OCI-LY1 (cell line): ENCODE data around the gene OR4Q3.
"Not testable (repeated sequence)": the region's sequence is repeated elsewhere in the genome, so short reads cannot be mapped to it uniquely, and the experiment has no call there.

Source experiments
- H2AFZ ChIP-seq: fragments of 200-600 bp; sonication (generic), shearing (Covaris generic); 2 replicates; pipeline ENCODE4 v1.6.0; 2014; ENCODE audit warnings: antibody characterized with exemption, mild to moderate bottlenecking, low read length
- H3F3A ChIP-seq: fragments of 200-600 bp; sonication (generic), shearing (Covaris generic); 2 replicates; pipeline ENCODE4 v1.6.0; 2014; ENCODE audit warnings: mild to moderate bottlenecking, antibody characterized with exemption, low read length, moderate library complexity; ENCODE audit not compliant: insufficient read depth
- H3K27ac ChIP-seq: fragments of 200-600 bp; sonication (generic); 2 replicates; pipeline ENCODE4 v1.5.1; 2014; ENCODE audit warnings: low read length, mixed run types, mild to moderate bottlenecking, low read depth; ENCODE audit not compliant: poor library complexity, severe bottlenecking
- H3K27me3 ChIP-seq: fragments of 200-600 bp; sonication (generic); 2 replicates; pipeline ENCODE4 v1.6.0; 2014; ENCODE audit warnings: antibody characterized with exemption, mild to moderate bottlenecking, low read length, moderate library complexity; ENCODE audit not compliant: insufficient read depth
- H3K36me3 ChIP-seq: fragments of 200-600 bp; sonication (generic); 2 replicates; pipeline ENCODE4 v1.6.1; 2014; ENCODE audit warnings: mild to moderate bottlenecking, antibody characterized with exemption, low read length, moderate library complexity, mixed read lengths; ENCODE audit not compliant: insufficient read depth
- H3K4me1 ChIP-seq: fragments of 200-600 bp; sonication (generic); 2 replicates; pipeline ENCODE4 v1.5.1; 2014; ENCODE audit warnings: mild to moderate bottlenecking, low read length, moderate library complexity; ENCODE audit not compliant: insufficient read depth, severe bottlenecking
- H3K4me2 ChIP-seq: fragments of 200-600 bp; sonication (generic), shearing (Covaris generic); 2 replicates; pipeline ENCODE4 v1.6.1; 2014; ENCODE audit warnings: low read length
- H3K4me3 ChIP-seq: fragments of 200-600 bp; sonication (generic); 2 replicates; pipeline ENCODE4 v1.5.1; 2014; ENCODE audit warnings: low read length, low read depth, mild to moderate bottlenecking, mixed read lengths; ENCODE audit not compliant: poor library complexity, severe bottlenecking
- H3K79me2 ChIP-seq: fragments of 200-600 bp; shearing (Covaris generic); 2 replicates; pipeline ENCODE4 v1.6.1; 2016; ENCODE audit warnings: mixed run types, low read length, mixed read lengths; ENCODE audit not compliant: insufficient read depth
- H3K9ac ChIP-seq: fragments of 200-600 bp; sonication (generic), shearing (Covaris generic); 2 replicates; pipeline ENCODE4 v1.6.1; 2014; ENCODE audit warnings: mild to moderate bottlenecking, low read length, mixed read lengths
- H3K9me2 ChIP-seq: fragments of 200-600 bp; sonication (generic), shearing (Covaris generic); 2 replicates; pipeline ENCODE4 v1.6.1; 2014; ENCODE audit warnings: low read depth, mild to moderate bottlenecking, low read length, mixed read lengths
- H3K9me3 ChIP-seq: fragments of 200-600 bp; shearing (Covaris generic); 2 replicates; pipeline ENCODE4 v1.6.1; 2014; ENCODE audit warnings: low read length, mixed read lengths
- H4K20me1 ChIP-seq: fragments of 200-600 bp; sonication (generic), shearing (Covaris generic); 2 replicates; pipeline ENCODE4 v1.6.0; 2016; ENCODE audit warnings: mild to moderate bottlenecking, low read length; ENCODE audit not compliant: insufficient read depth
- EZH2 ChIP-seq: fragments of 200-600 bp; sonication (generic), shearing (Covaris generic); IDR thresholded peaks from 2 replicates; pipeline ENCODE4 v1.8.0; 2017; ENCODE audit warnings: borderline replicate concordance, mixed run types, mild to moderate bottlenecking, antibody characterized with exemption, low read length, moderate library complexity, mixed read lengths
- TF ChIP-seq, protein P1 (sequence below): fragments of 200-600 bp; sonication (generic), shearing (Covaris generic); IDR thresholded peaks from 2 replicates; pipeline ENCODE4 v1.5.1; 2017; ENCODE audit warnings: mild to moderate bottlenecking, antibody characterized with exemption, low read length, moderate library complexity, mixed read lengths

Gene OR4Q3

DNA sequence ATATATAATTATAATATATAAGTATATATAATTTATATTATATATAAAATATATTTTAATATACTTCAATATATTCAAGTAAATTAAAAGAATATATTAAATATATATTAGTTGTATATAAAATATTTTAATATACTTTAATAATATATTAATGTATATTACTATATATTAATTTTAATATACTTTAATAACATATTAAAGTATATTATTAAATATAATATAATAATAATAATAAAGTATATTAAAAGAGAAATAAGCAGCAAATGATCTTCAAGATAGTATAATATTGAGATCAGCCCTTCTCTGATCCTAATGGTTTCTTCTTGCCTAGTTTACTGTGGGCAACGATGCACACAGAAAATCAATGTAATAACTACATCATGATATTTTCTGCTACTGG, 32.2 kb downstream of the OR4Q3 start:
- Histone ChIP-seq H3K4me3 (no peak overlapping the region), H3K79me2 (no peaks in the 10 kb centered on the region), H3K9ac (no peak overlapping the region), H3K27ac (no peak overlapping the region), H4K20me1 (no peaks in the 10 kb centered on the region), H3K9me2 (no peaks in the 10 kb centered on the region), H2AFZ (no peak overlapping the region), H3K9me3 (0 out of 2 replicates have a peak, but pooled peaks cover 3% of the 10 kb centered on the region), H3F3A (no peaks in the 10 kb centered on the region), H3K4me1 (no peaks in the 10 kb centered on the region), H3K36me3 (no peaks in the 10 kb centered on the region), H3K27me3 (no peaks in the 10 kb centered on the region), H3K4me2 (no peak overlapping the region)
- no peak for TF ChIP-seq EZH2
- TF ChIP-seq, protein P1, sequence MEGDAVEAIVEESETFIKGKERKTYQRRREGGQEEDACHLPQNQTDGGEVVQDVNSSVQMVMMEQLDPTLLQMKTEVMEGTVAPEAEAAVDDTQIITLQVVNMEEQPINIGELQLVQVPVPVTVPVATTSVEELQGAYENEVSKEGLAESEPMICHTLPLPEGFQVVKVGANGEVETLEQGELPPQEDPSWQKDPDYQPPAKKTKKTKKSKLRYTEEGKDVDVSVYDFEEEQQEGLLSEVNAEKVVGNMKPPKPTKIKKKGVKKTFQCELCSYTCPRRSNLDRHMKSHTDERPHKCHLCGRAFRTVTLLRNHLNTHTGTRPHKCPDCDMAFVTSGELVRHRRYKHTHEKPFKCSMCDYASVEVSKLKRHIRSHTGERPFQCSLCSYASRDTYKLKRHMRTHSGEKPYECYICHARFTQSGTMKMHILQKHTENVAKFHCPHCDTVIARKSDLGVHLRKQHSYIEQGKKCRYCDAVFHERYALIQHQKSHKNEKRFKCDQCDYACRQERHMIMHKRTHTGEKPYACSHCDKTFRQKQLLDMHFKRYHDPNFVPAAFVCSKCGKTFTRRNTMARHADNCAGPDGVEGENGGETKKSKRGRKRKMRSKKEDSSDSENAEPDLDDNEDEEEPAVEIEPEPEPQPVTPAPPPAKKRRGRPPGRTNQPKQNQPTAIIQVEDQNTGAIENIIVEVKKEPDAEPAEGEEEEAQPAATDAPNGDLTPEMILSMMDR = no peak

DNA sequence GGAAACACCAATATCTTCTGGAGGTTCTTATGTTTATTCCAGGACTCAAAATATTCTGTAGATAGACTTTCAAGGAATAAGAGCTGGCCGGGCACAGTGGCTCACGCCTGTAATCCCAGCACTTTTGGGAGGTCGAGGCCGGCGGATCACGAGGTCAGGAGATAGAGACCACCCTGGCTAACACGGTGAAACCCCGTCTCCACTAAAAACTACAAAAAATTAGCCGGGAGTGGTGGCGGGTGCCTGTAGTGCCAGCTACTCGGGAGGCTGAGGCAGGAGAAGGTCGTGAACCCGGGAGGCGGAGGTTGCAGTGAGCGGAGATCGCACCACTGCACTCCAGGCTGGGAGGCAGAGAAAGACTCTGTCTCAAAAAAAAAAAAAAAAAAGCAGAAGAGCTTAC, 42.5 kb downstream of the OR4Q3 start:
- not testable (repeated sequence) for H3K36me3 ChIP-seq, H3K9me3 ChIP-seq, H3K27me3 ChIP-seq, H3K4me1 ChIP-seq, H3F3A ChIP-seq, H3K9ac ChIP-seq, H3K4me3 ChIP-seq, H3K79me2 ChIP-seq, H3K9me2 ChIP-seq, H4K20me1 ChIP-seq, H3K4me2 ChIP-seq, H3K27ac ChIP-seq, H2AFZ ChIP-seq

DNA sequence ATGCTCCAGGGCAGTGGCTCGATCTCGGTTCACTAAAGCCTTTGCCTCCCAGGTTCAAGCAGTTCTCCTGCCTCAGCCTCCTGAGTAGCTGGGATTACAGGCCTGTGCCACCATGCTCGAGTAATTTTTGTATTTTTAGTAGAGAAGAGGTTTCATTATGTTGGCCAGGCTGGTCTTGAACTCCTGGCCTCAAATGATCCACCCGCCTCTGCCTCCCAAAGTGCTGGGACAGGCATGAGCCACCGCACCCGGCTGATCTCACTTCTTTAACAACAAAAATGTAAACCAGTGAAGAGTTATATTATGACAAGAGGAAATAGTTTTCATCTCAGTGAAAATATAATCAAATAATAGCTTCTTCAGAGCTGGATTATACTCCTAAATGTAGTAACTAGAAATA, 43.9 kb downstream of the OR4Q3 start:
- not testable (repeated sequence) for H3K9me3 ChIP-seq

DNA sequence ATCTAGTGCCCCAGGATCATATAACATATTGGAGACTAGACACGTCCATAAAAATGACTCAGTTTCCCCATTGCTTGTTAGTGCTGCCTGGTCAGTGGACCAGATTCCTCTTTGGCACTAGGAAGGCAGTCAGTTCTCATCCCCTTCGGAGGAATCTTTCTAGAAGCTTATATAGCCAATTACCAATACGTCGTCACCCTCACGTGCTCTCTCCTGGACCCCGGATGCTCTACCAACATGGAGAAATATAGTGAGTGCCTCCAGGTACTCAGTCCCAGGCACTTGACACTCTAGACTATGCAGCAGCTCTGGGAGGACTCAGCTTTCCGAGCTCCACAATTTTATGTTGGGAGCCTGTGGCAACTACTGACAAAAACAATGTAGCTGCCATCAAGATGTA, 44.8 kb downstream of the OR4Q3 start:
- not testable (repeated sequence) for H3K9me2 ChIP-seq, H3K4me3 ChIP-seq, H3K9me3 ChIP-seq, H3K9ac ChIP-seq, H3K4me1 ChIP-seq, H3F3A ChIP-seq, H3K27me3 ChIP-seq, H2AFZ ChIP-seq, H3K79me2 ChIP-seq, H3K4me2 ChIP-seq, H4K20me1 ChIP-seq, H3K27ac ChIP-seq, H3K36me3 ChIP-seq

More for the DNA sequence above, 43.9 kb downstream of the OR4Q3 start:
- not testable (repeated sequence) for H4K20me1 ChIP-seq, H3K9me2 ChIP-seq, H3K9ac ChIP-seq, H3K27me3 ChIP-seq, H3K4me2 ChIP-seq, H3K79me2 ChIP-seq, H3K4me1 ChIP-seq, H3F3A ChIP-seq, H3K4me3 ChIP-seq, H3K27ac ChIP-seq, H3K36me3 ChIP-seq, H2AFZ ChIP-seq

DNA sequence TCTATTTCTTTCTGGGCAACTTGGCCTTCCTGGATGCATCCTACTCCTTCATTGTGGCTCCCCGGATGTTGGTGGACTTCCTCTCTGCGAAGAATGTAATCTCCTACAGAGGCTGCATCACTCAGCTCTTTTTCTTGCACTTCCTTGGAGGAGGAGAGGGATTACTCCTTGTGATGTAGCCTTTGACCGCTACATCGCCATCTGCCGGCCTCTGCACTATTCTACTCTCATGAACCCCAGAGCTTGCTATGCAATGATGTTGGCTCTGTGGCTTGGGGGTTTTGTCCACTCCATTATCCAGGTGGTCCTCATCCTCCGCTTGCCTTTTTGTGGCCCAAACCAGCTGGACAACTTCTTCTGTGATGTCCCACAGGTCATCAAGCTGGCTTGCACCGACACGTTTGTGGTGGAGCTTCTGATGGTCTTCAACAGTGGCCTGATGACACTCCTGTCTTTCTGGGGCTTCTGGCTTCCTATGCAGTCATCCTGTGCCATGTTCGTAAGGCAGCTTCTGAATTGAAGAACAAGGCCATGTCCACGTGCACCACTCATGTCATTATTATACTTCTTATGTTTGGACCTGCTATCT, 53.2 kb downstream of the OR4Q3 start:
- H3K4me3 ChIP-seq, H2AFZ ChIP-seq, H3K4me2 ChIP-seq, H3K27ac ChIP-seq, H4K20me1 ChIP-seq, H3K4me1 ChIP-seq, H3K36me3 ChIP-seq, H3K27me3 ChIP-seq, H3K9ac ChIP-seq, H3K79me2 ChIP-seq, H3K9me3 ChIP-seq, H3F3A ChIP-seq, H3K9me2 ChIP-seq: not testable (repeated sequence)
